HepG2 (cell line): ENCODE measurements around the gene DEDD2. TPM values are rescaled to one million over a fixed set of nuclear protein-coding genes. Genes with fewer than 3 reads are reported as not detected.

Source experiments
- BORCS8-MEF2B ChIP-seq: sonication (generic); formaldehyde crosslinking; IDR thresholded peaks from 2 replicates; pipeline ENCODE4 v1.8.0; 2022; ENCODE audit warnings: mild to moderate bottlenecking, missing genetic modification reagents
- JDP2 ChIP-seq: sonication (generic); formaldehyde crosslinking; IDR thresholded peaks from 2 replicates; pipeline ENCODE4 v1.8.1; 2022; ENCODE audit warnings: missing genetic modification reagents, borderline replicate concordance
- RBM39 ChIP-seq: fragments of 200-400 bp; formaldehyde crosslinking; IDR thresholded peaks from one replicate; pipeline ENCODE4 v1.6.1; 2018; ENCODE audit warnings: antibody characterized with exemption, mild to moderate bottlenecking, low read depth, low read length; ENCODE audit not compliant: poor library complexity, severe bottlenecking
- SATB2 ChIP-seq: sonication (generic); formaldehyde crosslinking; IDR thresholded peaks from 2 replicates; pipeline ENCODE4 v1.5.0; 2020; ENCODE audit warnings: missing genetic modification reagents
- TBX2 ChIP-seq: sonication (generic); formaldehyde crosslinking; IDR thresholded peaks from 2 replicates; pipeline ENCODE4 v1.5.0; 2020; ENCODE audit warnings: missing genetic modification reagents, mild to moderate bottlenecking, borderline replicate concordance
- ZBTB10 ChIP-seq: sonication (generic); formaldehyde crosslinking; IDR thresholded peaks from 2 replicates; pipeline ENCODE4 v1.4.0; 2020; ENCODE audit warnings: missing genetic modification reagents, borderline replicate concordance
- ZKSCAN5 ChIP-seq: sonication (generic); formaldehyde crosslinking; IDR thresholded peaks from 2 replicates; pipeline ENCODE4 v1.5.1; 2020; ENCODE audit warnings: mild to moderate bottlenecking, missing genetic modification reagents
- ZNF792 ChIP-seq: IDR thresholded peaks from 2 replicates; pipeline ENCODE4 v1.6.1; 2016
- ZSCAN12 ChIP-seq: sonication (generic); formaldehyde crosslinking; IDR thresholded peaks from 2 replicates; pipeline ENCODE4 v1.9.0; 2021; ENCODE audit warnings: mild to moderate bottlenecking, missing genetic modification reagents
- ZSCAN21 ChIP-seq: sonication (generic); formaldehyde crosslinking; IDR thresholded peaks from 2 replicates; pipeline ENCODE4 v1.8.0; 2022; ENCODE audit warnings: mild to moderate bottlenecking, missing genetic modification reagents, moderate library complexity, borderline replicate concordance
- polyA plus RNA-seq, 8 experiments: library from polyadenylated mRNA; depleted of rRNA in 3 of 8; stranded (reverse) in 7 of 8; unstranded in 1 of 8; fragments of >200 nt; fragmentation: Illumina TruSeq in 4 of 8; extraction: Trizol in 4 of 8; gene quantifications; 2 replicates each; pipeline versions ENCODE4 v1.2.1 to v1.2.3, GENCODE V29; 2011 to 2016; ENCODE audit warnings: low read depth in 4 of 8, missing spikeins in 1 of 8, mixed read lengths in 1 of 8; ENCODE audit not compliant: insufficient read depth in 1 of 8
- total RNA-seq, 5 experiments: library from RNA; depleted of rRNA; stranded (reverse); fragments of >200 nt; fragmentation: Illumina TruSeq; extraction: Trizol; gene quantifications; 2 replicates each; pipeline ENCODE4 v1.2.3, GENCODE V29; 2016; ENCODE audit warnings: low read depth in 1 of 5
- TF ChIP-seq, protein P1 (sequence below): sonication (generic); formaldehyde crosslinking; IDR thresholded peaks from 2 replicates; pipeline ENCODE4 v1.4.0; 2020; ENCODE audit warnings: mild to moderate bottlenecking, missing genetic modification reagents
- TF ChIP-seq, protein P2 (sequence below): IDR thresholded peaks from 2 replicates; pipeline ENCODE4 v1.6.1; 2012; ENCODE audit warnings: inconsistent platforms
- TF ChIP-seq, protein P3 (sequence below): IDR thresholded peaks from 2 replicates; pipeline ENCODE4 v1.6.1; 2018; ENCODE audit warnings: missing genetic modification reagents, mild to moderate bottlenecking, missing compliant biosample characterization
- TF ChIP-seq, protein P4 (sequence below): sonication (generic); formaldehyde crosslinking; IDR thresholded peaks from 2 replicates; pipeline ENCODE4 v1.8.1; 2023; ENCODE audit warnings: mild to moderate bottlenecking, moderate library complexity, missing genetic modification reagents

The DEDD2 gene
- total and polyA plus RNA-seq, 2 of the 13 experiments (the other 11 are each of a cell fraction or from before 2014, with no cell fraction given): 19.2 to 24.7 TPM

DNA sequence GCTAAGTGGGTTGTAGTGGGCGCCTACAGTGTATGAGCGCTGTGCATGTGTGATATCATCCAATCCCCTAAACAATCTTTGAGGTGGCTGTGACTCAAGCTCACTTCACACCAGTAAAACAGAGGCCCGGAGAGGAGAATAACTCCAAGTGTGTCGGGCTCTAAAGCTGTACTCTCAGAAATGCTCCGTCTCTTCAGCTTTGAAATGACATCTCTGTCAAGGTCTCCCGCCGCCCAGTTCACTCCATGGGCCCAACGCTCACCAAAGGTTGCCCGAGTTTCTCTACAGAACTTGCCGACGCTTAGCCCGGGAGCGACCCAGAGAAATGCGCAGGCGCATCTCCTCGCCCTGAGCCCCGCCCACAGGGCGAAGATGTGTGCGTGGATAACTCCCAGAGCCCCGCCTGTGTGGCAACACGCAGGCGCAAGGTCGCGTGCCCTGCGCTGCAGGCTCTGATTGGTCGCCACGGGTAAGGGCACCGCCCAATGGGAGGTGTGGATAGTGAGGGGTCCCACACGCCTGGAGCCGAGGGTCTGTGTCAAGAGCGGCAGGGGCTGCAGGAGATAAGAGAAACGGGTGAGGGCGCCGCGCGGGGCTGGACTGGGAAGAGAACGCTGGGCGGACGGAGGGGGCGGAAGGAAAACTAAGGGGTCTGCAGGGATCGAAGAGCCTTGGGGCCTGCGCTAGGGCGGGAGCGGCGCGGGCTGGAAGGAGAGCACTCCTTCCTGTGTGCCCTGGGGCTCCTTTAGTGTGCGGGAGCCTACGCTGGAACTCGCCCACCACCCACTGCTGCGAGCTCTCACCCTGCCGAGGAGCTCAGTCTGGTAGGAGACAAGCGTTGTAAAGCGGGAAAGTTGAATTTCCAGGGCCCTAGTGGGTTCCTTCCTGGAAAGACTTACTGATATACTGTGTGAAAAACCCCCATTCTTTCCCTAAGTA is 2.6 kb upstream of the DEDD2 start, which contains the start of gene ZNF526 (continued):
- TF ChIP-seq, protein P1, sequence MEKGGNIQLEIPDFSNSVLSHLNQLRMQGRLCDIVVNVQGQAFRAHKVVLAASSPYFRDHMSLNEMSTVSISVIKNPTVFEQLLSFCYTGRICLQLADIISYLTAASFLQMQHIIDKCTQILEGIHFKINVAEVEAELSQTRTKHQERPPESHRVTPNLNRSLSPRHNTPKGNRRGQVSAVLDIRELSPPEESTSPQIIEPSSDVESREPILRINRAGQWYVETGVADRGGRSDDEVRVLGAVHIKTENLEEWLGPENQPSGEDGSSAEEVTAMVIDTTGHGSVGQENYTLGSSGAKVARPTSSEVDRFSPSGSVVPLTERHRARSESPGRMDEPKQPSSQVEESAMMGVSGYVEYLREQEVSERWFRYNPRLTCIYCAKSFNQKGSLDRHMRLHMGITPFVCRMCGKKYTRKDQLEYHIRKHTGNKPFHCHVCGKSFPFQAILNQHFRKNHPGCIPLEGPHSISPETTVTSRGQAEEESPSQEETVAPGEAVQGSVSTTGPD (CRISPR knock-in tag): no peak
- TF ChIP-seq SATB2 (CRISPR knock-in tag) (no peak), ZSCAN12 (no peak), BORCS8-MEF2B (no peak), ZKSCAN5 (CRISPR knock-in tag) (no peak), JDP2 (CRISPR knock-in tag) (no peak), ZBTB10 (CRISPR knock-in tag) (no peak), ZNF792 (peak; percentile 84), ZSCAN21 (peak; percentile 69), RBM39 (no peak), TBX2 (peak; percentile 88)
- TF ChIP-seq, protein P2, sequence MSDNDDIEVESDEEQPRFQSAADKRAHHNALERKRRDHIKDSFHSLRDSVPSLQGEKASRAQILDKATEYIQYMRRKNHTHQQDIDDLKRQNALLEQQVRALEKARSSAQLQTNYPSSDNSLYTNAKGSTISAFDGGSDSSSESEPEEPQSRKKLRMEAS: peak; percentile 71; the same call in 1 of the 2 replicates
- TF ChIP-seq, protein P3, sequence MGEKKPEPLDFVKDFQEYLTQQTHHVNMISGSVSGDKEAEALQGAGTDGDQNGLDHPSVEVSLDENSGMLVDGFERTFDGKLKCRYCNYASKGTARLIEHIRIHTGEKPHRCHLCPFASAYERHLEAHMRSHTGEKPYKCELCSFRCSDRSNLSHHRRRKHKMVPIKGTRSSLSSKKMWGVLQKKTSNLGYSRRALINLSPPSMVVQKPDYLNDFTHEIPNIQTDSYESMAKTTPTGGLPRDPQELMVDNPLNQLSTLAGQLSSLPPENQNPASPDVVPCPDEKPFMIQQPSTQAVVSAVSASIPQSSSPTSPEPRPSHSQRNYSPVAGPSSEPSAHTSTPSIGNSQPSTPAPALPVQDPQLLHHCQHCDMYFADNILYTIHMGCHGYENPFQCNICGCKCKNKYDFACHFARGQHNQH (CRISPR knock-in tag): peak; percentile 73
- TF ChIP-seq, protein P4, sequence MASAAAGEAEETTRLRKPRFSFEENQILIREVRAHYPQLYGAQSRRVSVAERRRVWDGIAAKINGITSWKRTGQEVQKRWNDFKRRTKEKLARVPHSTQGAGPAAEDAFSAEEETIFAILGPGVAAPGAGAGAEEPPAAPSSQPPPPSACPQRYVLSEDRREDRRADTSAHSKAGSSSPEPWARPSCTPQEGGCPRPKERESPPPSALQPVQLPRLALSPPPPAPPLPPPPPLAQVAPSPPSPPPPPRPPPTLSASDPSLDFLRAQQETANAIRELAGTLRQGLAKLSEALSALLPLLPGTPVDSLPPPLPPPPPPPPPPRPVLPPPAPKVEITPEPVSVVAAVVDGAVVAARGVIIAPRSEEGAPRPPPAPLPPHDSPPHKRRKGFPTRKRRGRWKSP (CRISPR knock-in tag): peak; percentile 90
